Activated CD4-positive, alpha-beta T cell treated with anti-CD3 and anti-CD28 coated beads, Interleukin-10, Interleukin-2, amounts not matched to agents 100 ng/mL and 50 ng/mL, durations not matched to agents 16 hours and 8 hours (primary cell): Measurements from ENCODE around the gene PRKCQ.

Experiments
- DNase-seq: peaks from one replicate; pipeline ENCODE4 v3.0.0-alpha.2; 2020

PRKCQ gene

DNA sequence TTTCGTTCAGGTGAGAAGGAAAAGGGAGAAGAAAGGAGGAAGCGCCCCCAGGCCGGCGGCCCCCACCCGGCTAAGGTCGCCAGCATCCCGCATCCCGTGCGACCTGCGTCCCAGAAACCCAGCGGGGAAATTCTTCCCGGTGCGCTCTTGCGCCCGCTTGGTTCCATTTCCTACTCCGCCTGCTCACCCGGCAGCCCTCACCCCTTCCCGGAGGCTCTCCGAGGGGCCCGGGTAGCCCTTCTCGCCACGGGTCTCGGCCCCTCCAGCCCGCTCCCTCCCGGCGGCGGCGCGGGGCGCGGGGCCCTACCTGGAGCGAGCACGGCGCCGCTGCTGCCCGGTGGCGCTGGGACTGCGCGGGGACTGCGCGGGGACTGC is at the start of gene PRKCQ:
TSS of gene PRKCQ (minus strand) at position 373 of the 375 bp plus-strand sequence. CDS start 65,141 bp downstream, outside the sequence.
- no peak for DNase-seq

DNA sequence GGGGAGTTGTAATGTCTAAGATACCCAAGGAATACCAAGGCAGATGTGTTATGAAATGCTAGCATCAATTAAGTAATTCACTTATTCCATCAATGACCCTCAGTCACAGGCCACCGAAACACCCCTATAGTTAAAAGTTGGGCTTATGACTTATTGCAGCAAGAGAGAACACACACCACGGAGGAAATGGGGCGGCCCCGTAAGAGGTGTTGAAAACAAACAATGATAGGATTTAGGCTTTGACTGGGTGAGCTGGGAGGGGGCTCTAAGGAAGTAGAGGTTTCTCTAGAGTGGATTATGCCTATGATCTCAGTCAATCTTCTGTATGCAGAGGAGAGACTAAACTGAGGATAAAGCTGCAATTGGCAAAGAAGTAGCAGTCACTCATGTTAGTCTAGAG is 45.4 kb upstream of the PRKCQ start:
- no peak for DNase-seq

DNA sequence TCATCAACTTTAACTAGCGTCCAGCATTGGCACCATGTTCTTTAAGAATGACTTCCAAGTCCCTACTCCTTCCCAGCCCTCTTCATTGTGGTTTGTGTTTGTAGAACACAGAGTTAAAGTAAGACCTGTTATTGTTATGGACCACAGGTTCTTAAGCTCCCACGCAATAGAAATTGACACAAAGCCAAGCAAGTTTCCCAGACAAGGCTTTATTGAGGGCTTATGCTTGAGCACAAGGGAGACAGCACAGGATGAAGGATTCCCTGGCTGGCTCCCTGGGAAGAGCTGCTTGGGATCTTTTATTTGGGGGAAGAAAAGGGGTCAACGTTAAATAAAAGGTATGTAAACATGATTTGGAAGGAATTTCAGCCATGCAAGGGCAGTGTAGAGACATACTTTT is 44.3 kb upstream of the PRKCQ start:
- no peak for DNase-seq

DNA sequence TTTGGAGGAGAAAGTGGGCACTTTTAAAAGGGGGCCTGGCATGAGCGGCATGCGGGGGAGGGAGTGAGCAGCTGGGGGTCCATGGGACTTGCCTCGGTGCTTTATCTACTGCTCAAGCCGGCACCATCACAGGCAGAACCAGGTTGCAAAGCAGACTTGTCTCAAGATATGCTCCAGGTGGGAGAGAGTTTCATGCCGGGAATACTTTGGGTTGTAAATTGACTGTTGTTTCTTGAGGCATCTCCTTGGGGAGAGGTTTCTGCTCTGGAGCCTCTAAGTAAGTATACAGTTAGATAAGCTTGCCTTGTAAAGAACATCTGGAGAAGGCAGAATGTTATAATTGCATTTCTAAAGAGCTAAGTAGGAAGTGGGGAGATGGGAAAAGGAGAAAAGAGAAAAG is 42.8 kb upstream of the PRKCQ start:
- no peak for DNase-seq

DNA sequence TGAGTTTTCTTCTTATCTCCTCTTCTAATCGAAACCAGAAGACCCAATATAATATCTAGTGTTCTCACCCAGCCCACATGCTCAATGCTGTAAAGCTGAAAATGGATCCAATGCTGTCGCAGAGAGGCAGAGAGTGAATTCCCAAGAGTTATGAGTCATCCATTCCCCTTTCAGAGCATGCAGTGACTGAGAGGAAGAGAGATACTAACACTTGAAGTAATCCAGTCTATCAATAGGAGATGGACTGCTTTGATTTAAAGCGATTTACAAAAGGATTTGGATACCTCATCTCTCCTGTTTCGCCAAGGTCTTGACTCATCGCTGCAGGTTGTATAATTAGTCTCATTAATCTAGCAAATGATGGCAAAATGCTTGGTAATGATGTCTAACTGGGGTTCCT is 41.5 kb upstream of the PRKCQ start:
- DNase-seq = peak; percentile 38

DNA sequence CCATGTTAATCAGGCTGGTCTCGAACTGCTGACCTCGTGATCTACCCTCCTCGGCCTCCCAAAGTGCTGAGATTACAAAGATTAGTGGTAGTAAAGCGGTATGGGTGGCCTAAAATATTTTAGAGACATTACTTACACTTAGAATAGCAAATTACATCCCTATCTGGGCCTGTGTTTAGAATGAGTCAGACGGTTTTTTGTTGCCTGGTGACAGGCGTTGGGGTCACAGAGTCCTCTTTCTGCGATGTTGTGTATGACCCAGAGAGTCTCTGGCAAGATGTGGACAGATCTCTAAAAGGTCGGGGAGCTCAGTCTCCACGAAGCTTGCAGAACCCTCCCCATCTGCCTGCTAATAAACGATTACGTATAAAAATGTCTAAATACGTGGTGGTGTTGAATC is 39.6 kb upstream of the PRKCQ start:
- DNase-seq = no peak

DNA sequence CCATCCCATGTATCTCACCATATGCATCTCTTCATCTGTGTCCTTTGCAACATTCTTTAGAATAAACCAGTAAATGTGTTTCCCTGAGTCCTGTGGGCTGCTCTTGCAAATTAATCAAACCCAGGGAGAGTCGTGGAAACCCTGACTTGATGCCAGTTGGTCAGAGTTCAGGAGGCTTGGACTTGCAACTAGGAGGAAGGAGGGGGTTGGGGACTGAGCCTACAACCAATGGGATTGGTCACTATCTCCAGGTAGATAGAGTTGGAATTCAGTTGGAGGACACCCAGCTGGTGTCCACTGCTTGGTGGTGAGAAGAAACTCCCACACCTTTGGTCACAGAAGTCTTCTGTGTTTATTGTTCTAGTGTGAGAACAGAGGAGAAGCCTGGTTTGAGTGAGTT is 38.3 kb upstream of the PRKCQ start:
- DNase-seq = no peak

DNA sequence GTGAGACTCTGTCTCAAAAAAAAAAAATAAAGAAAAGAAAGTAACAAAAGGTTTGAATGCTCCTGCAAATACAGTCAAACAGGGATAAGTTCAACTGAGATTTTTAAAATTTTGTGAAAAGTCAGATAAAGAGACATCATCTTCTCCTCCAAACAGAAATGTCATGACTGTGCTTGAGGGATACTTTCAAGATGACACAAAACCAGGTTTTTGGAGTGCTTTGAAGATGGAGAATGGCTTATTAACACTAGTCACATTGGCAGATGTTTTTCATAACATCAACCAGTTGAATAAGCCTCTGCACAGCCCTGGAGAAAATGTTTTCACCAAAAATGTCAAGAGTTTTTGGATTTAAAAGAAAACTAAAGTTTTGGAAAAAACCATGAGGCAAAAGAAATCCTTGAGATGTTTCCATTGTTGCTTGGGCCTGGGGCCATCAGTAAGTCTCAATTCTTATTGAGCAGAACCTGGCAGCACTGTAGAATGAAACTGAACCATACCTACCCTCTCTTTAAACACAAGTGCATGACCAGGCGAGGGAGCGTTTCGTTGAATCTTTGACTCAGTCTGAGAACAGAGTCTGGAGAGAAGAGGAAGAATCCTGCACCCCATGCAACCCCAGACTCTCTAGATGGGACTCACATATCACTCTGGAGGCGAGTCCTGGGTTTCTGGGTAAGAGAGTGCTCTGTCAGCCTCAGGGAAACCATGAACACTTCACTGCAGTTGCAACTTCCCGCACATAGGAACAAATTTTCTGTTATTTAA is 37.4 kb upstream of the PRKCQ start:
- DNase-seq = peak; percentile 73

DNA sequence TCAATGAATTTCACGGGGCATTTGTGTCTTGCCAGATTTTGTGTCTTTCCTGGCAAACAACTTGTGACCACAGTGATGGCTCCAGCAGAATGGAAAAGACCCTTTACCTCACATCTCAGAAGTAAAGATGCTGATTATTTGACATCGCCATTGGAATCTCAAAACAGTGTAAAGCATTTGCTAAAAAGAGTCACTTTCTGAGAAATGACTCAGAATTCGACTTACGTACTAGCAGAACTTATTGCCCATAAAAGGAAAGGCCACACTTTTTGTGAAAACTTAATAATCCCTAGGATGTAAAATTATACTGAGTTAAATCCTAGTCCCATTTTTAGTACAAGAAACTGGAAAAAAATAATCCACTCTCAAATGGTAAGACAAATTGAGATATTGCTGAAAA is 35.9 kb upstream of the PRKCQ start:
- DNase-seq = peak; percentile 73

DNA sequence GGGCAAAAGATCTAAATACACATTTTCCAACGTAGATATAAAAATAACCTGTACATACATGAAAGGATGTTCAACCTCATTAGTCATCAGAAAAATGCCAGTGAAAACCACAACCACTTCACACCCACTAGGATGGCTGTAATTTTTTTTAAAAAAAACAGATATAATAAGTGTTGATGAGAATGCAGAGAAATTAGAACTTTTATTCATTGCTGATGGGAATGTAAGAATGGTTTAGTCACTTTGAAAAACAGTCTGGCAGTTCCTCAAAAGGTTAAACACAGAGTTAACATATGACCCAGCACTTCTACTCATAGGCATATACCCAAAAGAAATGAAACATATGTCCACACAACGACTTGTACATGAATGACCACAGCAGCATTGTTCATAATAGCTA is 32.3 kb upstream of the PRKCQ start:
- peak; percentile 68 for DNase-seq

DNA sequence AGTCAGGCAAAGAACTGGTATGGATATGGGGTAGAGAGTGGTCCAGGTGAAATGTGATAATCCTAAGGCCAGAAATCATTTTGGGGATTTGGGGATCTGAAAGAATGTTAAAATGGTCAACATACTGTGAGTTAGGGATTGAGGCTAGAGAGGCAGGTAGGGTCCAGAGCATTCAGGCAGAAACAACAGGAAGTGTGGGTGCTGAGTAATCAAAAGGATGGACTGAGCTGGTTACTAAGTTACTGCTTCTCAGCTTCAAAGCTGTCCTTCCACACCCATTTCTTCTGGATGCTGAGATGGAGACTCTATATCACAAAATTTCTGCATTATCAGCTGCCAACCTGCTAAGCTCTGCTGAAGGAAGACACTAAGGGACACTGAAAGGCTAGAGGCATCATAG is 30.6 kb upstream of the PRKCQ start:
- DNase-seq = peak; percentile 48

DNA sequence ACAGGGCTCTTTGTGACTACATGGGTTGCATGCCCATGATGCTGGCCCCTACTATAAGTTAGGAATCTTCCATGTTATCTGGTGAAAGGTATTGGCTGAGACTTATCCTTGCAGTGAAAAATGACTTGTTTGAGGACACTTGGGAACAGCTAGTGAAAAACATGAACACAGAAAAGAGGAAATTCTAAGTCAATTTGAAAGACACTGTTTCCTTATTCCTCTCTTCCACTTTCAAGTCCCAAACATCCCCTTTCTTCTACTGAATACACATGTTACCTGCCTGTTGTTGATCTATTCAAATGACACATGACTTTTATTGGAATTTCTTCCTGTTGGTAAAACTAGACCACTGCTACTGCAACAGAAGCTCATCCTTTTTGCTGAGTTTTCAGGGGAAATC is 29.5 kb upstream of the PRKCQ start:
- DNase-seq = no peak

DNA sequence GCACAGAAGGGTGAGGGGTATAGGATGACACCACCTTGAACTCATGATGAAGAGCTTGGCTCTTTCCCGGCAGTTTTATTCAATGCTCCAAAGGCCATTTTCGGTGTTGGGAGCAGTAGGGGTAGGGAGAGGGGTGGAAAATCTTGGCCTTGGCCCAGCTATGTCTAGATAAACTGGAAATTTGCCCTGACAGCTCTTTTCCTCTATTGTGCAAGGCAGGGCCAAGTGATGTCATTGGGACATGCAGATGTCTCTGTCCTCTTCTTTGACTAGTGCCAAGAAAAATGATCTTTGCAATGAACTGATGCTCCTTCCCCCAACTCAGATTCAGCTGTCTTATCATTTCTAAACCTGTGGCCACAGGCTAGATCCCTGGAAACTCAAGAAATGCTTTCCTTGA is 27.7 kb upstream of the PRKCQ start:
- no peak for DNase-seq

DNA sequence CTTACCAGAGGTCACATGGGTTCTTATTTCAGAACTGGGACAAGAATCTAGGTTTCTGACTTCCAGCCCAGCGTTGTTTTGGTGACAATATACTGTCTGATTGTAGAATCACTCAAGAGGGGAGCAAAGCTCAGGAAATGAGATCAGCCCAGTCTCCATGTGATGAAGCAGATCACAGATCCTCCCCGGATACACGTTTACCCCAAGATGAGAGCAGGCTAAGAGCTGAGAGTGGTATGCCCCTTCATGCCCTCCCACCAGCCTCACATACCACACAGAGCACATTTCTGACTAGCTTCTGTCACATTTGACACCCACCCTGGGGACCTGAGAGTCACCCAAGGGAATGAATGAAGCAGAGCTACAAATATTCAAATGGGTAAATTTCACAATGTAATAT is 27.1 kb upstream of the PRKCQ start:
- peak; percentile 56 for DNase-seq

DNA sequence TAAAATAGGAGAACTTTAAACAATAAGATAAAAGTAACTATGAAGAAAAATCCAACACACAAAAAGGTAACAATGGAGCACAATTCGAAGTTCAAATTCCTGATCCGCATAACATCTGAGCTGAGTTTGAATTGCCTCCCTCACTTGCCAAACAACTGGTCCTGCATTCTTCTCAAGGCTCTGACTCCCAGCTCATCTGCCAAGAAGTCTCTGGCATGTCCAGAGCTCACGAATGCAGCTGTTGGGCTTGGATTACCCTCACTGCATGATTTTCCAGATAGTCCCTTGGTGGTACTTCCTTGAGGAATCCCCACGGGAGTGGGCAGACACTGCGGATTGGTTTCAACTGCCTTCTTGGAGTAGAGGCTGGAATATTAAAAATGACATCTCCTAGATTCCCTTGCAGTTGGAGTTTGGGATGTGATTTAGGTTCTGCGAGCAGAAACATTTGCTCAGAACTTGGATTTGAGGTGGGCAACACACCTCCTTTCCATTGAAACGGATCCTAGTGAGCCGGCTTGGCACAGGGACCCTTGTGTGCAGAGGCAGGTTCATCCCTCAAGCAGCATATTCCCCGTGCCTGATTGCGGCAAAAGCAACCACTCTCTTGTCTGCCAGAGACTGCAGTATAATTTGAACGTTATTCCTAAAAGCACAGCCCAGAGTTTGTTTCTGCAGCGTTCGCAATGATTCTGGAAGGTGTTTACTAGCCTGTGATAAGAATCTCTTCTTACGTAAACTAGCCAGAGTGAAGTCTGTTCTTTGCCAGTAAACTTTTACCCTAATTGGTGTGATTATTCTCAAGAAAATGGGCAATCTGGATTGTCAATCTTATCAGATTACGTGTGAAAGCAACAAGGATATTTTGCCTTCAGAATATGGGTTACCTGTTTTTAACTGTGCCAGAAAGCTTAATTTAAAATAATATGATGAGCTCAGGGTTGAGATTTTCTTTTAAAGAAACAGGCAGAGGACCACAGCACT is 23.4 kb upstream of the PRKCQ start:
- DNase-seq = no peak

DNA sequence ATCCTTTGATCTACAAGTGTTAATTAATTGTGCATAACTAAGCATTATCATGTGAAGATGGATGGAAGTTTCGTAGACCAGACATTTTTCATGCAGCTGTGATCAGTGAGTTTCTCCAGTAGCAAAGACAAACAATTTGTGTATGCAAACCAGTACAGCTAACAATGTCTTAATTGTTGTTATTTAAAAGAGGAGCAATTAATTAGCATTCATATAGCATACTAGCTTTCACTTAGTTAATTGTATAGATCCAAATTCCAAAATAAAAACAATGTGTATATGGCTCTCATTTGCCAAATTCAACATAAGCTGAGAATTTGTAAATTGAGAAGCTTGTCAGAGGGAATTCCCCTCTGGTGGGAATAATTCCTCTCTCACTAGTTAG is 22.6 kb upstream of the PRKCQ start:
- no peak for DNase-seq

DNA sequence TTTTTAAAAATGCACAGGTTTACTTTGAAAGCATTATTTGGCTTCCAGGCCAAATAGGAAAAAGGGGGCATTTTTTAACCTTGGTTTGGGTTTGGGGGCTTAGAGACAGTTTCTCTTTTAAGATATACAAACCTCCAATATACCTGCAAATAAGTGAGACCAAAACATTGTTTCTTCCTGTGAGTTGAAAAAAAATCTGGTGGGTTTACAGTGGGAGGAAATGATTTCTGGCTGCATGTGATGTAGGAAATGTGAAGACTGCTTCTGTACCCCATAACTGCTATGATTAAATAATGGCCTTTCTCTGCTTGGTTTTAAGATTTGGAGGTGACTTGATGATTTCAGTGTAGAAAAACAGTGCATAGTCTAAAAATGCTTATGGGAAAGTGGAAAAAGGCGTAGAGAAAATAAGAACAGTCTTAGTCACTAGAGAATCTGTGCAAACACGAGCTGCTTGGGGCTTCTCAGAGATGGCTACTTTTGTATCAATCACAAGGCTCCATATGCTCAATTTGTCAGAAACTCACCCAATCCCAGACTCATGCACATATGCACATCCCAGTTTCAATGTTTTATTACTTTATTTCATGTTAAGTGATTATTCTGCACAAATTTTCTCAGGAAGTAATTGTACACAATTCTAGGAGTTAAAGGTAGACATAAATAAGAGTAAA is 22.1 kb upstream of the PRKCQ start:
- no peak for DNase-seq

DNA sequence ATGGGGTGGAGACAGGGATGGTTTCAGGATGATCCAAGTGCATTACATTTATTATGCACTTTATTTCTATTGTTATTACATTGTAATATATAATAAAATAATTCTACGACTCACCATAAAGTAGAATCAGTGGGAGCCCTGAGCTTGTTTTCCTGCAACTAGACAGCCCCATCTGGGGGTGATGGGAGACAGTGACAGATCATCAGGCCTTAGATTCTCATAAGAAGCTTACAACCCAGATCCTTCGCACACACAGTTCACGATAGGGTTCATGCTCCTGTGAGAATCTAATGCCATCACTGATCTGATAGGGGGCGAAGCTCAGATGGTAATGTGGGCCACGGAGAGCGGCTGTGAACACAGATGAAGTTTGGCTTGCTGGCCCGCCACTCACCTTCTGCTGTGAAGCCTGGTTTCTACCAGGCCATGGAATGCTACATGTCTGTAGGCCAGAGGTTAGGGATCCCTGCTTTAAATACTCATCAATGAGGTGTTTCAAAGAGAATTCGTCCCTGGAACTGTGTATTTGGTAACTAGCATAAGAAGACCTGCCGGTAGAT is 21.2 kb upstream of the PRKCQ start:
- DNase-seq = no peak

DNA sequence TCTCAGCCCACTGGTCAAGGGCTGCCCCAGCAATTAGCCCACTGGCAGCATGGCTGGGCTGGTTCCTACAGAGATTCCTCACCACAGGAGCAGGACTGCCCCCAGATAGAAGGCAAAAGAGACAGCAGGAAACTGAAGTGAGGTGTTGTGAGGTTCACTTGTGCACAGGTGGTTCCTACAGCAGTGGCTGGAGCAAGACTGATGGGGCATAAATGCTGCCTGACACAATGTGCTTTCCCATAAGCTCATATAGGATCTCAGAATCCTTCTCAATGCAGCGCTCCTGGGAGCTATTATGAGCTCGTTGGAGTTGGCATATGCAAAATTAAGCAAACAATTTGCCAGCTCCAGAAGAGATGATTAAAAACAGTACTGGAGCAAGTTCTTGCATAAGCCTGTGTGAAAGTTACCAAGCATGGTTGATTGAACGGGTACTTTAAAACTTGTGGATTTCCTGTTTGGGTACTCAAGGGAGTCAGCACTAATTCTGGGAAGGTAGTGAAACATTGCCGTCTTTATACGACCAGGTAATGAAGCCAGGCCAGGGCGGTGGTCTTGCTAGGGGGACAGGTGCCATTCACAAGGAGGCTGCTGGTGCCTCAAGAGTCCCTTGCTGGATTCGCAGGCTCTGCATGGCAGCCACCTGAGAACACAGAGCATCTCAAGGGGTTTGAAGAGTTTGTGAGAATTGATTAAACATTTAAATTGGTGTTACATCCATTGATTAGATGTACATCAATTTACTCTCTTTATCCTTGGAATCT is 20.3 kb upstream of the PRKCQ start:
- peak; percentile 80 for DNase-seq

DNA sequence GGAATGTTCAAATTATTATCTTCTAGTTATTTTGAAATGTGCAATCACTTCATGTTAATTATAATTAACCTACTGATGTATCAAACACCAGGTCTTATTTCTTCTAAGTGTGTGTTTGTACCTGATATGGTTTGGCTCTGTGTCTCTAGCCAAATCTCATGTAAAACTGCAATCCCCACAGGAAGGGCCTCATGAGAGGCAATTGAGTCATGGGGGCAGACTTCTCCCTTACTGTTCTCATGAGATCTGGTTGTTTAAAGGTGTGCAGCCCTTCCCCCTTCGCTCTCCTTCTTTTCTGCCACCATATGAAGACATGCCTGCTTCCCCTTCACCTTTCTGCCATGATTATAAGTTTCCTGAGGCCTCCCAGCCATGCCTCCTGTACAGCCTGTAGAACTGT is 18.6 kb upstream of the PRKCQ start:
- DNase-seq = no peak

DNA sequence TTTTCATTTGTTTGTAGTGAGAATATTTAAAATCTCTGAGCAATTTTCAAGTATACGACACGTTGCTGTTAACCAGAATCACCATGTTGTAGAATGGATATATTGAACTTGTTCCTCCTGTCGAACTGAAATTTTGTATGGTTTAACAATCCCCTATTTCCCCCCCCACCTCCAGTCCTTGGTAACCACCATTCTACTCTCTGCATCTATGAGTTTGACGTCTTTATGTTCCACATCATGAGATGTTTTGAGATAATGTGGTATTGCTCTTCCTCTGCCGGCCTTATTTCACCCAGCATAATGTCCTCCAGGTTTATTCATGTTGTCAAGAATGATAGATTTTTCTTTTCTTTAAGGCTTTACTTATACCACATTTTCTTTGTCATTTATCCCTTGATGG is 17.4 kb upstream of the PRKCQ start:
- no peak for DNase-seq

DNA sequence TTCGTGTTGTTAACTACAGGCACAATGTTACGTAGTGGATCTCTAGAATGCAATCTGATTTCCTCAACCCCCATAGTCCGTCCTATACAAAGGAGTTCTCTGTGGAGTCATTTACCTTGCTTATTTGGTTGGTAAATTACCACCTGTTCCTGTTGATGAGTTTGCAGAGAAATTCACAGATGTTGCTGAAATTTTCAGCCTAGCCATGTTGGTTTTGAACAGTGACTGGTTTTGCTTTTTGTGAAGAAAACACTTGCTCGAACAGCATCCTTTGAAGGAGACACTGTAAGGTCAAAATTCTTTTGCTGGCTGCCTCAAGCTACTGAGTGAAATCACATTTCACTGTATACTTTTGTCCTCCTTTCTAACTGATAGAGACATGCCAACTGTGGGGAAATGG is 15.4 kb upstream of the PRKCQ start:
- DNase-seq = no peak
